DMS114 treated with DMSO at 0.1 percent for 48 hours (cell line): ENCODE measurements around the gene DCAF4L1.

Experiments
- DNase-seq: peaks from one replicate; lab custom pipeline; 2025; ENCODE audit not compliant: unreplicated experiment; lab: John Stamatoyannopoulos, UW

DCAF4L1 gene

GRCh38 chr4:41981456-41981855, at the start of gene DCAF4L1:
Gene DCAF4L1, plus strand, starts transcription at chr4:41981756. Its CDS starts 37 bp downstream, at chr4:41981793.
- no peak for DNase-seq

- DNase-seq, result no peak
These were observed 48.6 kb upstream of the DCAF4L1 start for GRCh38 chr4:41932988-41933387.

GRCh38 chr4:41933997-41934503, 47.5 kb upstream of the DCAF4L1 start:
- peak; percentile 49 for DNase-seq

- no peak for DNase-seq
These were observed 47.0 kb upstream of the DCAF4L1 start for GRCh38 chr4:41934514-41934900.

- peak; percentile 83 for DNase-seq
These were observed 46.5 kb upstream of the DCAF4L1 start, which contains the start of gene TMEM33 for GRCh38 chr4:41934901-41935651. Gene TMEM33, plus strand, starts transcription at chr4:41935429. Its CDS starts 56 bp downstream, at chr4:41935485.

GRCh38 chr4:41935652-41936021, 45.9 kb upstream of the DCAF4L1 start:
- no peak for DNase-seq

- DNase-seq, result no peak
These were observed 42.4 kb upstream of the DCAF4L1 start for GRCh38 chr4:41939016-41939626.

GRCh38 chr4:41940834-41941233, 40.7 kb upstream of the DCAF4L1 start:
- no peak for DNase-seq

- DNase-seq, result no peak
These were observed 38.0 kb upstream of the DCAF4L1 start for GRCh38 chr4:41943506-41943905.

- DNase-seq, result no peak
These were observed 37.5 kb upstream of the DCAF4L1 start for GRCh38 chr4:41944089-41944488.

- no peak for DNase-seq
These were observed 32.0 kb upstream of the DCAF4L1 start for GRCh38 chr4:41949531-41949930.

GRCh38 chr4:41957634-41958033, 23.9 kb upstream of the DCAF4L1 start:
- no peak for DNase-seq

- DNase-seq, result peak; percentile 7
These were observed 18.5 kb upstream of the DCAF4L1 start for GRCh38 chr4:41963105-41963504.

GRCh38 chr4:41964401-41964800, 17.2 kb upstream of the DCAF4L1 start:
- DNase-seq, result no peak

GRCh38 chr4:41967392-41967791, 14.2 kb upstream of the DCAF4L1 start:
- no peak for DNase-seq

GRCh38 chr4:41969671-41970070, 11.9 kb upstream of the DCAF4L1 start:
- DNase-seq, result no peak

GRCh38 chr4:41975341-41975740, 6.2 kb upstream of the DCAF4L1 start:
- DNase-seq, result no peak

- no peak for DNase-seq
These were observed 4.6 kb upstream of the DCAF4L1 start for GRCh38 chr4:41976775-41977516.

- DNase-seq, result no peak
These were observed 3.8 kb upstream of the DCAF4L1 start for GRCh38 chr4:41977709-41978108.

- no peak for DNase-seq
These were observed 1.2 kb downstream of the DCAF4L1 start for GRCh38 chr4:41982716-41983115.

GRCh38 chr4:41985151-41985550, 3.6 kb downstream of the DCAF4L1 start:
- DNase-seq, result no peak

- no peak for DNase-seq
These were observed 8.4 kb downstream of the DCAF4L1 start for GRCh38 chr4:41989994-41990364.
